Activated naive CD4-positive, alpha-beta T cell treated with anti-CD3 and anti-CD28 coated beads, Interleukin-2, amount 50 U/mL, for 24 hours (primary cell): ENCODE results near the gene FGF11.

ENCODE experiments used
- H3K27ac Mint-ChIP-seq: one replicate; pipeline ENCODE4 v1.8.0; 2021; ENCODE audit warnings: mild to moderate bottlenecking, mixed read lengths
- H3K27me3 Mint-ChIP-seq: one replicate; pipeline ENCODE4 v1.8.0; 2021; ENCODE audit warnings: mixed read lengths
- H3K36me3 Mint-ChIP-seq: one replicate; pipeline ENCODE4 v1.8.0; 2021; ENCODE audit warnings: mixed read lengths
- H3K4me1 Mint-ChIP-seq: one replicate; pipeline ENCODE4 v1.8.0; 2021; ENCODE audit warnings: mixed read lengths
- H3K4me3 Mint-ChIP-seq: one replicate; pipeline ENCODE4 v1.8.0; 2021; ENCODE audit warnings: mild to moderate bottlenecking, mixed read lengths
- H3K9me3 Mint-ChIP-seq: one replicate; pipeline ENCODE4 v1.8.0; 2021; ENCODE audit warnings: mixed read lengths

FGF11 gene

GRCh38 chr17:7405350-7406234 is 33.7 kb upstream of the FGF11 start:
- H3K36me3 Mint-ChIP-seq, result no peaks in the 10 kb centered on the region
- H3K27ac Mint-ChIP-seq, result peak overlapping the region; percentile 59
- H3K9me3 Mint-ChIP-seq, result no peaks in the 10 kb centered on the region
- no peaks in the 10 kb centered on the region for H3K27me3 Mint-ChIP-seq
- peak overlapping the region; percentile 77 for H3K4me3 Mint-ChIP-seq
- H3K4me1 Mint-ChIP-seq, result peaks cover 21% of the 10 kb centered on the region

GRCh38 chr17:7406235-7406825 is 33.0 kb upstream of the FGF11 start:
- no peaks in the 10 kb centered on the region for H3K36me3 Mint-ChIP-seq
- no peaks in the 10 kb centered on the region for H3K9me3 Mint-ChIP-seq
- H3K4me1 Mint-ChIP-seq, result peaks cover 21% of the 10 kb centered on the region
- H3K27ac Mint-ChIP-seq, result peak overlapping the region; percentile 8
- H3K4me3 Mint-ChIP-seq, result peak overlapping the region; percentile 71
- H3K27me3 Mint-ChIP-seq, result no peaks in the 10 kb centered on the region

- H3K27ac Mint-ChIP-seq, result no peak overlapping the region
Observed at GRCh38 chr17:7407082-7407481, 32.2 kb upstream of the FGF11 start.

GRCh38 chr17:7407485-7408251 is 31.6 kb upstream of the FGF11 start, which contains the start of gene NLGN2:
Gene NLGN2 (plus strand): TSS chr17:7407845. CDS start chr17:7408256, 411 bp downstream.
- no peaks in the 10 kb centered on the region for H3K36me3 Mint-ChIP-seq
- peak within 1 kb of the TSS; percentile 27 for H3K4me3 Mint-ChIP-seq
- H3K4me1 Mint-ChIP-seq, result peaks cover 20% of the 10 kb centered on the region

More at GRCh38 chr17:7407082-7407481, 32.2 kb upstream of the FGF11 start:
- Mint-ChIP-seq H3K9me3 (no peaks in the 10 kb centered on the region), H3K36me3 (no peaks in the 10 kb centered on the region), H3K4me1 (peaks cover 21% of the 10 kb centered on the region), H3K27me3 (no peaks in the 10 kb centered on the region), H3K4me3 (no peak overlapping the region)

GRCh38 chr17:7408252-7408727 is 31.0 kb upstream of the FGF11 start:
- Mint-ChIP-seq H3K27ac (no peak overlapping the region), H3K27me3 (no peaks in the 10 kb centered on the region), H3K9me3 (no peaks in the 10 kb centered on the region), H3K4me3 (no peak overlapping the region), H3K36me3 (no peaks in the 10 kb centered on the region), H3K4me1 (peaks cover 14% of the 10 kb centered on the region)

More at GRCh38 chr17:7407485-7408251, 31.6 kb upstream of the FGF11 start, which contains the start of gene NLGN2:
- no peaks in the 10 kb centered on the region for H3K27me3 Mint-ChIP-seq
- no peak within 1 kb of the TSS for H3K27ac Mint-ChIP-seq
- no peaks in the 10 kb centered on the region for H3K9me3 Mint-ChIP-seq

- Mint-ChIP-seq H3K27ac (peak overlapping the region; percentile 46), H3K4me1 (peaks cover 14% of the 10 kb centered on the region), H3K27me3 (no peaks in the 10 kb centered on the region), H3K9me3 (no peaks in the 10 kb centered on the region), H3K36me3 (no peaks in the 10 kb centered on the region), H3K4me3 (peak overlapping the region; percentile 44)
Observed at GRCh38 chr17:7408863-7409262, 30.4 kb upstream of the FGF11 start.

GRCh38 chr17:7409716-7410115 is 29.6 kb upstream of the FGF11 start:
- H3K9me3 Mint-ChIP-seq, result no peaks in the 10 kb centered on the region
- H3K36me3 Mint-ChIP-seq, result no peaks in the 10 kb centered on the region
- H3K4me3 Mint-ChIP-seq, result no peak overlapping the region
- peaks cover 14% of the 10 kb centered on the region for H3K4me1 Mint-ChIP-seq
- no peaks in the 10 kb centered on the region for H3K27me3 Mint-ChIP-seq
- no peak overlapping the region for H3K27ac Mint-ChIP-seq

GRCh38 chr17:7410634-7411426 is 28.5 kb upstream of the FGF11 start:
- H3K4me1 Mint-ChIP-seq, result peaks cover 10% of the 10 kb centered on the region
- H3K27me3 Mint-ChIP-seq, result no peaks in the 10 kb centered on the region
- H3K4me3 Mint-ChIP-seq, result no peak overlapping the region
- H3K9me3 Mint-ChIP-seq, result no peaks in the 10 kb centered on the region
- H3K36me3 Mint-ChIP-seq, result no peaks in the 10 kb centered on the region
- peak overlapping the region; percentile 46 for H3K27ac Mint-ChIP-seq

GRCh38 chr17:7411427-7411750 is 27.9 kb upstream of the FGF11 start:
- H3K36me3 Mint-ChIP-seq, result no peaks in the 10 kb centered on the region
- no peaks in the 10 kb centered on the region for H3K9me3 Mint-ChIP-seq
- H3K27ac Mint-ChIP-seq, result no peak overlapping the region
- H3K4me3 Mint-ChIP-seq, result no peak overlapping the region
- no peaks in the 10 kb centered on the region for H3K27me3 Mint-ChIP-seq
- H3K4me1 Mint-ChIP-seq, result peaks cover 6% of the 10 kb centered on the region

GRCh38 chr17:7413346-7413985 is 25.8 kb upstream of the FGF11 start:
- no peaks in the 10 kb centered on the region for H3K27me3 Mint-ChIP-seq
- H3K4me1 Mint-ChIP-seq, result peaks cover 6% of the 10 kb centered on the region
- H3K27ac Mint-ChIP-seq, result no peak overlapping the region
- H3K4me3 Mint-ChIP-seq, result no peak overlapping the region
- no peaks in the 10 kb centered on the region for H3K9me3 Mint-ChIP-seq
- no peaks in the 10 kb centered on the region for H3K36me3 Mint-ChIP-seq

GRCh38 chr17:7414837-7415236 is 24.5 kb upstream of the FGF11 start:
- no peaks in the 10 kb centered on the region for H3K36me3 Mint-ChIP-seq
- H3K4me3 Mint-ChIP-seq, result no peak overlapping the region
- H3K9me3 Mint-ChIP-seq, result no peaks in the 10 kb centered on the region
- H3K27me3 Mint-ChIP-seq, result no peaks in the 10 kb centered on the region
- H3K4me1 Mint-ChIP-seq, result no peaks in the 10 kb centered on the region
- H3K27ac Mint-ChIP-seq, result no peak overlapping the region

- Mint-ChIP-seq H3K27ac (no peak overlapping the region), H3K4me1 (no peaks in the 10 kb centered on the region), H3K27me3 (no peaks in the 10 kb centered on the region), H3K4me3 (no peak overlapping the region), H3K9me3 (no peaks in the 10 kb centered on the region), H3K36me3 (no peaks in the 10 kb centered on the region)
Observed at GRCh38 chr17:7415784-7416183, 23.5 kb upstream of the FGF11 start.

- no peaks in the 10 kb centered on the region for H3K27me3 Mint-ChIP-seq
- no peaks in the 10 kb centered on the region for H3K4me1 Mint-ChIP-seq
- H3K27ac Mint-ChIP-seq, result peak overlapping the region; percentile 6
- H3K9me3 Mint-ChIP-seq, result no peaks in the 10 kb centered on the region
- H3K4me3 Mint-ChIP-seq, result no peak overlapping the region
- H3K36me3 Mint-ChIP-seq, result no peaks in the 10 kb centered on the region
Observed at GRCh38 chr17:7416323-7416722, 23.0 kb upstream of the FGF11 start.

- Mint-ChIP-seq H3K4me1 (no peaks in the 10 kb centered on the region), H3K27me3 (no peaks in the 10 kb centered on the region), H3K4me3 (no peak overlapping the region), H3K9me3 (no peaks in the 10 kb centered on the region), H3K27ac (no peak overlapping the region), H3K36me3 (no peaks in the 10 kb centered on the region)
Observed at GRCh38 chr17:7417056-7417655, 22.2 kb upstream of the FGF11 start.
